Measurements from ENCODE around the gene RFTN1. TPM values are rescaled to one million over a fixed set of nuclear protein-coding genes. Genes with fewer than 3 reads are reported as not detected.
A peak's percentile ranks its signal among the peaks of the same experiment; 100 is the strongest.

The RFTN1 gene
- total RNA-seq, 2 experiments from 2014 or later = 64.4 to 66.7 TPM

DNA sequence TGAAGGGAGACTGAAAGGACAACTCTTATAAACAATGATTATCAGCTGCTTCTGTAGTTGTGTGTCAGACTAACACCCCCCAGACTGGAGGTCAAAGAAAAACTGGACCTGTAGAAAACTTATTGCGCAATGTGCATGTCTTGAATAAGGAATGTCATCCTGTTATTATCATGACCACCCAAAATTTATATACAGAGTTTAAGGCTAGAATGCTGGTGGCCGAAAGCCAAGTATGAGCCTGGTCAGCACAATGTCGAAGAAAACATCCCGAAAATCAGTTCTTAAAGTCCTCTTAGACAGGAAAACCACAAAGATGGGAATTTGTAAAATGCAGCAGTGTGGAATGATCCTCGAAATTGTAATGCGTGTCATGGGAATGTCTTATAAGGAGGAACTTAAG is 29.3 kb downstream of the RFTN1 start:
- no peak for ATAC-seq (ENCODE audit: low read depth)
- H3K4me1 Mint-ChIP-seq = peaks cover 53% of the 10 kb centered on the region
- POLR2A ChIA-PET = interaction anchor here (0.5 kb wide), 1 partner anchor 216 kb away, joined by 6 read pairs; no protein-coding TSS in a partner anchor
- no peak for DNase-seq
- no peak overlapping the region for H3K4me3 Mint-ChIP-seq
- H3K36me3 Mint-ChIP-seq = peaks cover 53% of the 10 kb centered on the region
- no peaks in the 10 kb centered on the region for H3K9me3 Mint-ChIP-seq
- H3K27me3 Mint-ChIP-seq = no peaks in the 10 kb centered on the region
- no peak overlapping the region for H3K27ac Mint-ChIP-seq

DNA sequence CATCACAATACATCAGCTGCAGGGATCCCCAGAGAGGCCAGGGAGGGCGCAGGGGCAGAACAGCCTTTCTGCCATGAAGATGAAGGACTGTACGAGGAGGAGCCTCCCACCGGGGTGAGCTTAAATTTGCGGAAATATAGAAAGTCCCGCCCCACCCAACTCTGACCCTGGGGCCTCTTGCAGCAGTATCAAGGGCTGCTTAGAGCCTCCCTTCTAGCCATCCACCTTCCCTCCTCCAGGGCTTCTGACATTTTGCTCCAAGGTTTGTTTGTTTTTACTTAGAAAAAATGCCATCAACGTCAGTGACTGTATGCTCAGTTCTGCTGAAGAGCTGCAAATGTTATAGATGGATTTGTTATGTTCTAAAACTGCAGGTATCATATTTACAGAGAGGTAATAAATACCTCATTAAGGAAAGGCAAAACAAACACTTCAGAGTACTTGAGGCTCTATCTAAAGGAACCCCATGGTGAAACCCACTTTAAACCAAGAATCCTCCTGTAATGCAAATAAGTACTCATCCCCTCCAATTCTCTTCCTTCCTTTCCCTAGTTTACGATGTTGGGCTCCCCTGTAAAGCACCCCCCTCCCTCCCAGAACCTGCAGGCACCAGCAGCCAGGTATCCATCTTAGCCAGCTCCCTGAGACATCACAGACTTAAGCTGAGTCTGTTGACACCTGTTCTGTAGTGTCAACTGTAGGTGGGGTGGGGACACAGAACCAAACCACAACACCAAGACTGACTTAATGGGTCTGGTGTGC is 30.5 kb downstream of the RFTN1 start:
- Mint-ChIP-seq H3K36me3 (peaks cover 56% of the 10 kb centered on the region), H3K27ac (peak overlapping the region; percentile 89), H3K4me1 (peaks cover 52% of the 10 kb centered on the region), H3K27me3 (no peaks in the 10 kb centered on the region), H3K9me3 (no peaks in the 10 kb centered on the region), H3K4me3 (peak overlapping the region; percentile 70)
- POLR2A ChIA-PET = interaction anchor here (0.6 to 2.9 kb wide), 6 partner anchors 13 to 215 kb away, joined by 3 to 13 read pairs (median 4); no protein-coding TSS in a partner anchor
- peak; percentile 92 for ATAC-seq (ENCODE audit: low read depth)
- DNase-seq = peak; percentile 46

DNA sequence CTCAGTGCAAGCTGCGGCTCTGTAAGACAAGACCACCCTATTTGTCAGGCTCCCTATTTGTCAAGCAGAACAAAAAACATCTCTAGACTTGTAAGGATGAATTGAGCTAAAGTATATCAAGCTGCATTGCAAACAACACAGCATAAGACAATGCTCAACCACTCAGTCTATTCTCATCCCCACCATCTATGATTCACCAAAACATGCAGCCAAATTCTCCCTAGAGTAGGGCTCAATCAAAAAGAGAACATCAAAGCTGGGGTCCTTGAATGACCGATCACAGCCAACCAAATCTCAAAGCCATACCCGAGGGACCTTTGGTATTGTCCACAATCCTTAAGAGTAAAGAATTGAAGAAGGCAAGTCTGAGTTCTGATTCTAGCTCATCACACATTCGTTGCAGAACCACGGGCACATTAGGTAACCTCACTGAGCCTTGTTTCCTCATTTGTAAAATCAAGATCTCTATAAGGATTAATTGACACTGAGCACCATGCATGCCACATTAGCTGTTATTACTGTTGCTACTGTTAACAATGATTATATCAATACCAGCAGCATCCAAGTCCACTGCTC is 31.2 kb downstream of the RFTN1 start:
- Mint-ChIP-seq H3K27ac (peak overlapping the region; percentile 89), H3K4me3 (peak overlapping the region; percentile 70), H3K36me3 (peaks cover 57% of the 10 kb centered on the region), H3K27me3 (no peaks in the 10 kb centered on the region), H3K4me1 (peaks cover 52% of the 10 kb centered on the region), H3K9me3 (no peaks in the 10 kb centered on the region)
- ATAC-seq (ENCODE audit: low read depth) = no peak
- POLR2A ChIA-PET = interaction anchor here (0.6 to 2.9 kb wide), 7 partner anchors 13 to 214 kb away, joined by 3 to 13 read pairs (median 5); no protein-coding TSS in a partner anchor
- no peak for DNase-seq

DNA sequence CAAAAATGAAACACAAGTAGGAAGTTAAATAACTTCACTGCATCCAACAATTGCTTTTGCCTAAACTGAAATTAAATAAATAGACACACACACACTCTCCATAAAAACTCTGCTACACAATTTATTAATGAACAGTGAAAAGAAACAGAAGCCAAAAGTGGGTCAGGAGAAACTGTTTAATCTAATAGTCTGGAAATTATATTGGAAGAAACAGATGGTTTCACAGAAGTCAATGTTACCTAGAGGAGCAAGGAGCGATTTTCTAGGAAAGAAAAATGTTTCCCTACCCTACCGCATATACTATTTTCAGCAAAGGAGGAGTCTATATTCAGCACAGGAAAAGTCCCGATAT is 32.0 kb downstream of the RFTN1 start:
- peak overlapping the region; percentile 70 for H3K4me3 Mint-ChIP-seq
- no peak for DNase-seq
- ATAC-seq (ENCODE audit: low read depth) = no peak
- peaks cover 55% of the 10 kb centered on the region for H3K36me3 Mint-ChIP-seq
- H3K27ac Mint-ChIP-seq = peak overlapping the region; percentile 89
- H3K27me3 Mint-ChIP-seq = no peaks in the 10 kb centered on the region
- peaks cover 51% of the 10 kb centered on the region for H3K4me1 Mint-ChIP-seq
- no peaks in the 10 kb centered on the region for H3K9me3 Mint-ChIP-seq
- POLR2A ChIA-PET = interaction anchor here (0.6 to 2.9 kb wide), 4 partner anchors 12 to 171 kb away, joined by 6 to 13 read pairs (median 8); no protein-coding TSS in a partner anchor

DNA sequence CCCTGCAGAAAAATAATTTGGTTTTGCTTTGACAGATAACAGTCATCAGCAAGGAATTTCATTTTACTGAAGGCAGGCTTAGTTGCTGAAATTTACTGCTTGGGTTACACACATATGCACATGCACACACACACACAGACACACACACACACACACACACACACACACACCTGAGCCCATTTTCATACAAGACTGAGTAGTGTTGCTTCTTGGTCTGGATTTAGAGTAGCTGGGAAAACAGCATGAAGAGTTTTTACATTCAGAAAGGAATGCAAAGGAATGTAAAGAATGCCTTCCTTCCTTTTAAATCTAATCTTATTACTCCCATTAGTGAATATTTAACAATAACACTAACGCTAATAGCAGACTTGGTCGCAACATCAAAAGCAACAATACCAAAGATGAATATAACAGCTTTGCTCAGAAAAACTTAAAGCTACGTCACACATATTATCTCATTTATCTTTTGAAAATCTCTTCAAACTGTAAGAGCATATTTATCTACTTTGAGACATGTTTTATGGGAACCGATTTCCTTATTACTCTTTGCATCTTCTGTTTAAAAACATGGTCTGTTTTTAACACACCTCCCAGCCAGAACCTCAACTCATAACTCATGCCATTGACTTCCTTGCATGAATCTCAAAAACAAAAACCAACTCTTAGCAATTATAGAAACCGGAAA is 32.5 kb downstream of the RFTN1 start:
- H3K9me3 Mint-ChIP-seq = no peaks in the 10 kb centered on the region
- H3K4me3 Mint-ChIP-seq = peak overlapping the region; percentile 70
- H3K27me3 Mint-ChIP-seq = no peaks in the 10 kb centered on the region
- POLR2A ChIA-PET = interaction anchor here (0.6 to 2.9 kb wide), 3 partner anchors 15 to 170 kb away, joined by 8 to 13 read pairs (median 8); no protein-coding TSS in a partner anchor
- H3K36me3 Mint-ChIP-seq = peaks cover 55% of the 10 kb centered on the region
- peak overlapping the region; percentile 89 for H3K27ac Mint-ChIP-seq
- peak; percentile 59 for ATAC-seq (ENCODE audit: low read depth)
- DNase-seq = no peak
- peaks cover 50% of the 10 kb centered on the region for H3K4me1 Mint-ChIP-seq

DNA sequence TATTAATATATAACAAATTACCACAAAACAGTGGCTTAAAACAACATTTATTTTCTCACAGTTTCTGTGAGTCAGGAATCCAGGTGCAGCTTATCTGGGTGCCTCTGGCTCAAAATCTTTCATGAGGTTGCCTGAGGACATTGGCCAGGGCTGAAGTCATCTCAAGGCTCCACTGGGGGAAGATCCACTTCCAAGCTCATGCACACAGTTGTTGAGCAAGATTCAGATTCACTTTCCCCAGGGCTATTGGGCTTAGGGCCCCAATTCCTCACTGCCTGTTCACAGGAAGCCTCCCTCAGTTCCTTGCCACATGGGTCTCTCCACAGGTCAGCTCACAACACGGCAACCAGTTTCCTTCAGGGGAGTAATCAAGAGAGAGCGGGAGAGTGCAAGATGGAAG is 35.0 kb downstream of the RFTN1 start:
- Mint-ChIP-seq H3K27ac (no peak overlapping the region), H3K4me1 (peaks cover 40% of the 10 kb centered on the region), H3K4me3 (no peak overlapping the region), H3K9me3 (no peaks in the 10 kb centered on the region), H3K36me3 (peaks cover 64% of the 10 kb centered on the region), H3K27me3 (no peaks in the 10 kb centered on the region)
- POLR2A ChIA-PET = interaction anchor here (1.0 kb wide), 1 partner anchor 33 kb away, joined by 5 read pairs; no protein-coding TSS in a partner anchor
- ATAC-seq (ENCODE audit: low read depth) (no peak), DNase-seq (no peak)

DNA sequence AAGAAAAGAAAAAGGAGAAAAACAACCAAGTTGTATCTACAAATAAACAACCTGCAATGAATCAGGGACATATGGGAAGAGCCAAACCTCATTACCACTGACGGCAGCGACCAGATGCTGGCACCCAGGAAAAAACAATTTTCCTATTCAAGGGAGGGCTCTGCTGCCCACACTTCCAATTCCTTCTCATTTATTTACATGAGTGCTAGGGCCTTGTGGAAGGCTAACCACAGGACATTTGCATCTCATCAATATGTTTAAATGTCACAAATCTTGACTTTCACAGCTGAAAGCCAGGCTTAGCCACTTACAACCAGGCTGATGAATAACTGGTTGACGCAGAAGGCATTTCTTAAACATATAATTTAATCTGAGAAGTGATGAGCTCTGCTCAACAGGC is 36.0 kb downstream of the RFTN1 start:
- H3K9me3 Mint-ChIP-seq = no peaks in the 10 kb centered on the region
- H3K27ac Mint-ChIP-seq = no peak overlapping the region
- no peaks in the 10 kb centered on the region for H3K27me3 Mint-ChIP-seq
- no peak for ATAC-seq (ENCODE audit: low read depth)
- H3K36me3 Mint-ChIP-seq = peaks cover 69% of the 10 kb centered on the region
- peaks cover 30% of the 10 kb centered on the region for H3K4me1 Mint-ChIP-seq
- no peak overlapping the region for H3K4me3 Mint-ChIP-seq
- POLR2A ChIA-PET = interaction anchor here (1.0 kb wide), 1 partner anchor 34 kb away, joined by 5 read pairs; no protein-coding TSS in a partner anchor
- DNase-seq = no peak

DNA sequence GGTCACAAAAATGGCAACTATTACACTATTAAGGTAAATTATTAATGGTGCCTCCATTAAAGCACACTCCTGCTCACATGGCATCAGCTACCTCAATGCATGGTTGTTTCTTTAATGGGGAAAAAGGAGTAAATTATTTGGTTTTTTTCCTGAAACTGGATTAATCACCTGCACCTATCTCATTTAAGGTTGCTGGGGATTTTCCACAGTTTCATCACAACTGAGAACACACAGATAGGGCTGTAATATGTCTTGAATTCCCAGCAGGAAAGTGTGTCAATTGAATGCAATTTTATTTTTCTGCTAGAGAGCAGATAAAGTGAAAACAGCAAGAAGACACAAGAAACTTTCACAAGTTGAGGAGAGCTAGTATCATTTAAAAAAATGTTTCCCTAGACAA is 36.4 kb downstream of the RFTN1 start:
- no peak for DNase-seq
- POLR2A ChIA-PET = interaction anchor here (1.5 kb wide), 1 partner anchor 35 kb away, joined by 5 read pairs; no protein-coding TSS in a partner anchor
- no peak overlapping the region for H3K4me3 Mint-ChIP-seq

DNA sequence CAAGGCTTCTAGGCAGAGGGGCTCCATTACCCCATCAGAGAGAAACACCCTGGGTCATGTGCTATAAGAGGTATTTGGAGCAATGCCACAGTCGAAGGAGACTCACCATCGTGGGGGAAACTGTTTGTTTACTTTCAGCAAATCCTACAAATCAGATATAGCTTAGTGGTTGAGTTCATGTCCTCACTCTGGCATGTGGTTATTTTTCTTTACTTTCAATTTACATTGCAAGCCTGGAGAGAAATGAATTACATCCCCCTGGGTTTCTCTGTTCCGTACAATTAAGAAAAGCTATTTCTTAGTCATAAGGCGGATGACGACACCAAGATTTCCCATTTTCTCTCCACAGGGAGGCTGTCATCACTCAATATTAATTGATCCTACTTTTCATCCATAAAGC is 36.9 kb downstream of the RFTN1 start:
- H3K27me3 Mint-ChIP-seq = no peaks in the 10 kb centered on the region
- no peak overlapping the region for H3K4me3 Mint-ChIP-seq
- H3K4me1 Mint-ChIP-seq = peaks cover 23% of the 10 kb centered on the region
- peaks cover 77% of the 10 kb centered on the region for H3K36me3 Mint-ChIP-seq
- no peak overlapping the region for H3K27ac Mint-ChIP-seq
- no peak for DNase-seq
- ATAC-seq (ENCODE audit: low read depth) = no peak
- H3K9me3 Mint-ChIP-seq = no peaks in the 10 kb centered on the region
- POLR2A ChIA-PET = interaction anchor here (1.5 kb wide), 1 partner anchor 35 kb away, joined by 5 read pairs; no protein-coding TSS in a partner anchor

More for the DNA sequence above, 36.4 kb downstream of the RFTN1 start:
- peaks cover 25% of the 10 kb centered on the region for H3K4me1 Mint-ChIP-seq
- H3K27me3 Mint-ChIP-seq = no peaks in the 10 kb centered on the region
- H3K9me3 Mint-ChIP-seq = no peaks in the 10 kb centered on the region
- peaks cover 73% of the 10 kb centered on the region for H3K36me3 Mint-ChIP-seq
- no peak for ATAC-seq (ENCODE audit: low read depth)
- no peak overlapping the region for H3K27ac Mint-ChIP-seq

DNA sequence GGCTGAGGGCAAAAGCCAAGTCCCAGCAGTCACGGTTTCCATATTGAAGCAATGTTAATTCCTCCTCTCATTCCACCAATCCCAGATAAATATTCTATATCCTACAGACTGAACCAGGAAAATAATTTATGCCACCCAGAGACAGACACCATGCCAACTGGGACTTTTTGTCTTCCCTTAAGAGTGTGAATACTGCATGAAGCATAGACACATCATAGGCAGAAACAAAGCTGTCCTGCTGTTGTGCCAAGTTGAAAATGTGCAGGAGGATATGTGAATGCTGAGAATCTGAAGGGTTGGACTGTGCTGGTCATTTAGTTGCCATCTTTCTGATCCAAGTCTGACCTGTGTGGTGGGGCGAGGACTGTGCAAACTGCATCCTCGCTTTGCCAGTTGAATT is 37.7 kb downstream of the RFTN1 start:
- DNase-seq (no peak), ATAC-seq (ENCODE audit: low read depth) (no peak)
- Mint-ChIP-seq H3K9me3 (peaks cover 3% of the 10 kb centered on the region), H3K27me3 (no peaks in the 10 kb centered on the region), H3K27ac (no peak overlapping the region), H3K4me3 (no peak overlapping the region), H3K36me3 (peaks cover 78% of the 10 kb centered on the region), H3K4me1 (peaks cover 15% of the 10 kb centered on the region)
- POLR2A ChIA-PET = interaction anchor here (1.5 kb wide), 1 partner anchor 36 kb away, joined by 5 read pairs; no protein-coding TSS in a partner anchor

DNA sequence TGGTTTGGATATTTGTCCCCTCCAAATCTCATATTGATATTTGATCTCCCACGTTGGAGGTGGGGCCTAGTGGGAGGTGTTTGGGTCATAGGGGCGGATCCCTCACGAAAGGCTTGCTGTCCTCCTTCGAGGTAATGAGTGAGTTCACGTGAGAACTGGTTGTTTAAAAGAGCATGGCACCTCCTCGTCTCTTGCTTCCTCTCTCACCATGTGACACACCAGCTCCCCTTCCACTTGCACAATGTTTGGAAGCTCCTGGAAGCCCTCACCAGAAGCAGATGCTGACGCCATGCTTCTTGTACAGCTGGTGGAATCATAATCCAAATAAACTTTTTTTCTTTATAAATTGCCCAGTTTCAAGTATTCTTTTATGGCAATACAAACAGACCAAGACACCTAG is 38.6 kb downstream of the RFTN1 start:
- H3K27me3 Mint-ChIP-seq = no peaks in the 10 kb centered on the region
- DNase-seq (no peak), ATAC-seq (ENCODE audit: low read depth) (no peak)
- H3K9me3 Mint-ChIP-seq = peaks cover 5% of the 10 kb centered on the region
- no peak overlapping the region for H3K27ac Mint-ChIP-seq
- H3K36me3 Mint-ChIP-seq = peaks cover 82% of the 10 kb centered on the region
- H3K4me3 Mint-ChIP-seq = no peak overlapping the region
- POLR2A ChIA-PET = no interaction called here
- H3K4me1 Mint-ChIP-seq = peaks cover 13% of the 10 kb centered on the region

DNA sequence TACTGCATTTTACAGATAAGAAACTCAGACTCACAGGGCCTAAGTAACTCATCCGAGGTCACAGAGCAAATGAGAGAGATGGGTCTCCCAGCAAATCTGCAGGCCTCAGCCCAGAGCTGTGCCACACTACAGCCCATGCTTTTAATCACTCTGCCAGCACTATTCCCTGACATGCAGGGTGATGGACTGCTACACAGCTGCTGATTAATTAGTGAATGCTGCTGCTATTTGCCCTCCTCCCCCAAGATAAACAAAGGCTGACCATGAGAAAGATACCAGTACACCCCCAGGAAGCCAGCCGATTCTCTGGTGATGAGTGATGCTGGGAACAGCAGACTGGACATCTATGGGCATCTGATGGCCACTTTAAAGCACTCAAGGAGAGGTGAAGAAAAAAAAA is 39.3 kb downstream of the RFTN1 start:
- peaks cover 5% of the 10 kb centered on the region for H3K9me3 Mint-ChIP-seq
- H3K36me3 Mint-ChIP-seq = peaks cover 80% of the 10 kb centered on the region
- peaks cover 15% of the 10 kb centered on the region for H3K4me1 Mint-ChIP-seq
- no peak for DNase-seq
- H3K27me3 Mint-ChIP-seq = no peaks in the 10 kb centered on the region
- H3K27ac Mint-ChIP-seq = no peak overlapping the region
- POLR2A ChIA-PET = no interaction called here
- H3K4me3 Mint-ChIP-seq = no peak overlapping the region
- no peak for ATAC-seq (ENCODE audit: low read depth)

DNA sequence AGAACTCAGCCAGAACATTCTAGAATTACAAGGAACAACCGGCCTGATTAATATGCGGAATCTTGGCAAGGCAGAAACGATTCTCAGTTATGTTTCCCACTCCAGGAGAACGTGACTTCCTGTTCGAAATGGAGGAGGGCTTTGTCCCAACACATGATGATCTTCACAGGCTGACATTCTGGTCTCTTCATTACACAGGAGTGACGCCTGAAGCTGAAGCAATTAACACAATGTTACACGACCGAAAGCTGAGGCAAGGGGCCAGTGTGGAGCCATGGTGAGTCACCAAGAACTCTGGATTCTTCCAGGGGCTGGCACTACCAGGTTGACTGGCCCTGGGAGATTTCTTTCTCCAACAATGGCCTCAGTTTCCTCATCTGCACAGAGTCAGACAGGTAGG is 40.9 kb downstream of the RFTN1 start:
- peaks cover 28% of the 10 kb centered on the region for H3K4me1 Mint-ChIP-seq
- H3K36me3 Mint-ChIP-seq = peaks cover 71% of the 10 kb centered on the region
- DNase-seq (no peak), ATAC-seq (ENCODE audit: low read depth) (no peak)
- no peak overlapping the region for H3K27ac Mint-ChIP-seq
- POLR2A ChIA-PET = interaction anchor here (0.6 kb wide), 1 partner anchor 29 kb away, joined by 4 read pairs; no protein-coding TSS in a partner anchor
- H3K9me3 Mint-ChIP-seq = peaks cover 5% of the 10 kb centered on the region
- no peak overlapping the region for H3K4me3 Mint-ChIP-seq
- no peaks in the 10 kb centered on the region for H3K27me3 Mint-ChIP-seq

All from activated naive CD8-positive, alpha-beta T cell treated with anti-CD3 and anti-CD28 coated beads, Interleukin-2, amount 10 ng/mL, durations not matched to agents 7 days and 5 days (primary cell).